ENCODE measurements around the gene LIN9.

GRCh38 chr1:226210571-226211176 is 98.3 kb downstream of the LIN9 start:
- no peak for TF ChIP-seq POLR2A (IDR thresholded peaks at IDR 0.05)
- TF ChIP-seq CTCF (IDR thresholded peaks at IDR 0.05): no peak
